NOMO-1 treated with dmso at 0.1 percent for 144 hours (cell line): ENCODE data around the gene LRRC58.
"Not testable (repeated sequence)": the region's sequence is repeated elsewhere in the genome, so short reads cannot be mapped to it uniquely, and the experiment has no call there.

Source experiments
- DNase-seq: peaks from one replicate; lab custom pipeline; 2025; ENCODE audit not compliant: unreplicated experiment; lab: John Stamatoyannopoulos, UW

LRRC58 gene

DNA sequence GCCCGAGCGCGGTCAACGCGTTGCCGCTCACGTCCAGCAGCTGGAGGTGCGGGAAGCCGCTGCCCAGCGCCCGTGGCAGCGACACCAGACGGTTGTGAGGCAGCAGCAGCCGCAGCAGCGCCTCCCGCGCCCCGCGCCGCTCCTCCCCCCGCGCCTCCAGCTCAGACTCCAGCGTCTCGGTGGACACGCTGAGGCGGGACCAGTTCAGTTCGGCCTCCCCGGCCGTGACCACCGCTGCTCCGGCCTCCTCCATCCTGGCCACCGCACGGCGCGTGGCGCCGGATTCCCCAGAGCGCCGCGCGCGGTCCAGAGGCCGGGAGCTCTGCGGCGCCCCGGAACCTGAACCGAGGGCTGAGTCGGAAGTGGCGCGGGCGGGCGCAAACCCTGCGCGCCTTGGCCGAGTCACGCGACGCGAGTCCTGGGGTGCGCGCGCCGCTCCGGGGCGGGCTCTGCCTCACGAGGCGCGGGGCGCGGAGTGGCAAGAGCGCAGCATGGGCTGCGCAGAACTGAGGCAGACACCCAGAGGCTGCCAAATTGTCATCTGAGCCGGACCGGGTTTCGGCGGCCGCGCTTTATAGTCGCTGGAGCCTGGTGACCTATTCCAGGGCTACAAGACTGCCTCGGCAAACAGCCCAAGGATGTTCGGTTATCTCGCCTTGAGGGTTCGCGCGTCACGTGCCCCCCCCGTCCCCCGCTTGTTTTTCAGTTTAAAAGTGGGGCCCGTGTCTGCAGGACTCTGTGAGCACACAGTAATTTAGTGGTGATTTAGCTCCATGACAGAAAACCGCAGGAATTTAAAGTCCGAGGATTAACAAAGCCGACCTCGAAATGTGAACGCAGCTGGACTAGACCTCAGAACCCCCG is at the start of gene LRRC58:
TSS of gene LRRC58 (minus strand) at position 364 of the 864 bp plus-strand sequence. CDS start at position 253, 111 bp downstream.
- peak; percentile 79 for DNase-seq

DNA sequence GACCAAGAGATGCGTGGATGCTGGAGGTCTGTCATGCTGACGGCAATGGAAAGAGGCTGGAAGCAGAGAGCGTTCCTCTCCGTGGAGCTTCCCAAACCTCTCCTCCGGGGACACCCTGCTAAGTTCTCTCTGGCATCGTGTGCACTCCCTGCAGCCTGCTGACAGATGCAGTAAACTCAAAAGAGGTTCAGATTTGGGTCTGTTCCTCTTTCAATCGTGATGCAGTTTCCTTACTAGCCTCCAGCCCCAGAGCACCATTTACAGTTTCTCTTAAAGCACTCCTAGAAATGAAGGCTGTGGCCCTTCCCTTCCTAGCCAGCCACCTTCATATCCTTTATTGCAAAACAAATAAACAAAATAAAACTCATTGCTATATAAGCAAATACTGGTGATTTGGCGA is 47.3 kb upstream of the LRRC58 start:
- DNase-seq, result peak; percentile 56

DNA sequence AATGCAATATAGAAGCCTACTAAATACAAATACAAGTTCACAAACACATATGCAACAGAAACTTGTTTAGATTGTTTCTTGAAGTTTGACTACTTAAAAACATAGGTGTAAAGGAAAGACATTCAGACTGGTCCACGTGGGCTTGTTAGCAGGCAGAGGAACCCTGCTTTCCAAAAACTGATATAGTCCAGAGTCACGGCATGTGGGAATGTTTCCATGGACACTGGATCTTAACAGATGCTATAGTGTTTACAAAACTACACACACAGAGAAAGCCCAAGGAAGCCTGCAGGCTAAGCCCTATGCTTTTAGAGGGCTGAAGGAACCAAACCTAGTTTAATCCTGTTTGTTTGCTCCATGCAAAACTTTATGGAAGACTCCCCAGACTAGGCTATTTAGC is 45.2 kb upstream of the LRRC58 start:
- DNase-seq, result no peak

DNA sequence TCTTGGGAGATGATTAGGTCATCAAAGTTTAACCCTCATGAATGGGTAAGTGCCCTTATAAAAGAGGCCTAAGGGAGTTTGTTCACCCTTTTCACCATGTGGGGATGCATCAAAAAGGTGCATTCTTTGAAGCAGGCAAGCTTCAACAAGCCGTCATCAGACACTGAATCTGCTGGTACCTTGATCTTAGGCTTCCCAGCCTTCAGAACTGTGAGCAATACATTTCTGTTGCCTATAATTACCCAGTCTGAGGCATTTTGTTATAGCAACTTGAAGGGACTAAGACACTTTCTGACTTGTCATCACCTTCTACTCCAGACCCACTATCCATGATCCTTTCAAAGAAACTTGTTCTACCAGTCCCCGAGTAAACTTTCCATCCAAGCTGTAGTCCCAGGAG is 44.6 kb upstream of the LRRC58 start:
- no peak for DNase-seq

DNA sequence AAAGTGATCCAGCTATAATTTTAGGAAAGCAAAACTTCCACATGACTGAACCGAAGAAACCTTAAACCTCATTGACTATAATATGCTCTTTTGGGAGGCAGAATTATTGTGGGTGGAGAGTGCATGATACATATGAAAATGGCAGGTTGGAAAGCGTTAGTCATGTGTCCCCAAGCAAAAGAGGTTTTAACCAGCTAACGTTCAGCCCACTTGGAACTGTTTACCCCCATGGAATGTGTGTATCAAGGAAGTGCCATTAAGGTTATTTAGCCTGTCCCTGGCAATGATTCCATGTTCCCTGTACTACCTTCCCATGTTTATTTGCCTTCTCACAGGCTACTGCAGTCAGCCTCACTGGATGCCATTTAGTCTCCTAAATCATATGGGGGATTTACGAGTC is 44.1 kb upstream of the LRRC58 start:
- no peak for DNase-seq

DNA sequence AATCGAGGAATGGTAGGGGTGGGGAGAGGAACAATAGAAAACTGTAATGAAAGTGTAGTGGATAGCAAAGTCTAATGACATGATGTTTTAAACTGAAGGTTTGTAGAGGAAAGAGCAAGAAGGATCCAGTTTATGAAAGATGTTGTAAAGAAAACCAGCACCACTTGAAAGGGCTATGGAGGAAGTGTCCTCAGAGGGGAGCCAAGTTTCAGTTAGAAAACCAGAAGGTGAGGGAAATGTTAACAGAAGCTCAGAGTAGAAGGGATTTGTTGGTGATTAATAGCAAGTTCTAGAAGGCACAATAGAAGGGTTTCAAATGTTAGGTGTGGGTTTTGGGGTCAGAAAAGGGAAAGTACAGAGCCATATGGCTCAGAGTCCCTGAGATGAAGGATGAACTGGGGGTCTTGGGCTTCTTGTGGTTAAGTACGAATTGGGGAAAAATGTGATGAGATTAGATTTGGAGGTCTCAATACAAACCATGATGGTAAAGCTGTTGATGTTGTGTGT is 33.8 kb upstream of the LRRC58 start:
- DNase-seq, result no peak

DNA sequence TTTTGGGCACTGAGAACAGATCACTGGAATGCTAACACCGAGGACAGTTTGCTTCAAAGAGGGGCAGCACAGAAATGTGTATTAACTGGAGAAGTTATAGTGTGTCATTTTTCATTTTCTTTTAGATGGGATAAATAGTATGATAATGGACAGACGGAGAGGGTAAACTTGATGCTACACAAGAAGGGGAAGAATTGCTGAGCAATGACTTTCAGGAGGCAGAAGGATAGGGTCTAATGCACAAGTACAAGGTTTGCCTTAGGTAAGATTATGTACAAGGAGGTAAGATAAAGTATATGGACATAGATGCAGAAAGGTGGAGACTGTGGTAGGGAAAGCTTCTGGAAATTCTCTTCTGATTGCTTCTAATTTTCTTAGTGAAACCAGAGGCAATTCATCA is 32.3 kb upstream of the LRRC58 start:
- DNase-seq, result no peak

DNA sequence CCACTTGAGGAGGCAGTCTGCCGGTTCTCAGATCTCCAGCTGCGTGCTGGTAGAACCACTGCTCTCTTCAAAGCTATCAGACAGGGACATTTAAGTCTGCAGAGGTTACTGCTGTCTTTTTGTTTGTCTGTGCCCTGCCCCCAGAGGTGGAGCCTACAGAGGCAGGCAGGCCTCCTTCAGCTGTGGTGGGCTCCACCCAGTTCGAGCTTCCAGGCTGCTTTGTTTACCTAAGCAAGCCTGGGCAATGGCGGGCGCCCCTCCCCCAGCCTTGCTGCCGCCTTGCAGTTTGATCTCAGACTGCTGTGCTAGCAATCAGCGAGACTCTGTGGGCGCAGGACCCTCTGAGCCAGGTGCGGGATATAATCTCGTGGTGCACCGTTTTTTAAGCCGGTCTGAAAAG is 28.8 kb upstream of the LRRC58 start:
- DNase-seq, result not testable (repeated sequence)

DNA sequence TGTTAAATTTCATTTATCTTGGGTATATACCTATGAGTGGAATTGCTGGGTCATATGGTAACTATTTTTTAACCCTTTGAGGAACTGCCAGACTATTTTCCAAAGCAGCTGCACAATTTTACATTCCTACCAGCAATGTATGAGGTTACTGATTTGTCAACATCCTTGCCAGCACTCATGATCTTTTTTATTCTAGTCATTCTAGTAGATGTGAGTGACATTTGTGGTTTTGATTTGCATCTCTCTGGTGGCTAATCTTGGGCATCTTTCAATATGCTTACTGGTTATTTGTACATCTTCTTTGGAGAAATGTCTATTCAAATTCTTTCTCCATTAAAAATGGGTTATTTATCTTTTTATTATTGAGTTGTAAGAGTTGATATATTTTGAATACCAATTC is 21.3 kb upstream of the LRRC58 start:
- no peak for DNase-seq

DNA sequence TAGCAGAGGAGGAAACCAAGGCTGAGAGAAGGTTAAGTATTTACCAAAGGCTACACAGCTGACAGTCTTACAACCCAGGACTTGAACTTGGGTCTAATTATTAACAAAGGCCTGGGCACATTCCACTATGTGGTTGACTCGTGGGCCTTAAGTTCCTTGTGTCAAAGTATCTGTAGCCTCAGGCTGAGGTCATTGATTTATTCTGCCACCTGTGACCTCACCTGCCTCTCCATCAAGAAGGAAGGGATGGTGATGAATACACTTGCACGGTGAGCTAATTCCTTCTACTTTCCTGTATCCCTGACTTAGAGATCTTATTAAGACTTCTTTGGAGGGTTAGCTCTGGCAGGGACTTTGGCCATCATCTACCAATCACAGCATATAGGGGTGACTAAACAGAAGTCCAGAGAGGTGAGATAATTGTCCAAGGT is 19.9 kb upstream of the LRRC58 start:
- no peak for DNase-seq

DNA sequence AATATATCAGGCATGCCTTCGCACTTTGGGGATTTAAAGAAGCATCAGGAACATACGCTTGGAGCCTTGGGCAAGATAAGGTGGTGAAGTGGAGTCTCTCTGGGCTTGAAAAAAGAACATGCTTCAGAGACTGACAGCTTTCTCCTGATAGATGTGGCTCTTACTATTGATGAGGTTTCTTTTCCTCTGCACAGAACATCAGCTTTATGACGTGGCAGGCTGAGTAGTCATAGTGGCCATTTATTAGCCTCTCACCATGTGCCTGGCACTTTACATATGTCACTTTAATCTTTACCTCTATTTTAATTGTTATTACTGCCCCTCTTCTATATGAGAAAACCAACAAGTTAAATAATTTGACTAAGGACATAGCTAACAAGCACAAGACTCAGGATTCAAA is 19.0 kb upstream of the LRRC58 start:
- no peak for DNase-seq

DNA sequence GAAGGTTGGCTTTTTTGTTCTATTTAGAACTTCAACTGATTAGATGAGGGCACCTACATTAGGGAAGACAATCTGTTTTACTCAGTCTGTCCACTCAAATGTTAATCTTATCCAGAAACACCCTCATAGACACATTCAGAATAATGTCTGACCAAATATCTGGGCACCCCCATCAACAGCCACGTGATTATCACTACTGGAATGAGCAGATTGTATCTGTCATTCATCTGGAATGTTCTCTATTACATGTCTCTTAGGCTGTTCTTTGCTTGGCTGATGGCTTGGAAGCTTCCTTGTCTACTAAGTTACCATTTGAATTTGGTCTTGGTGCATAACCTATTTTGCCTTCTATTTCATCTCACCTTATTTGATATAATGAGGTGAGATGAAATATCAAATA is 15.7 kb upstream of the LRRC58 start:
- no peak for DNase-seq

DNA sequence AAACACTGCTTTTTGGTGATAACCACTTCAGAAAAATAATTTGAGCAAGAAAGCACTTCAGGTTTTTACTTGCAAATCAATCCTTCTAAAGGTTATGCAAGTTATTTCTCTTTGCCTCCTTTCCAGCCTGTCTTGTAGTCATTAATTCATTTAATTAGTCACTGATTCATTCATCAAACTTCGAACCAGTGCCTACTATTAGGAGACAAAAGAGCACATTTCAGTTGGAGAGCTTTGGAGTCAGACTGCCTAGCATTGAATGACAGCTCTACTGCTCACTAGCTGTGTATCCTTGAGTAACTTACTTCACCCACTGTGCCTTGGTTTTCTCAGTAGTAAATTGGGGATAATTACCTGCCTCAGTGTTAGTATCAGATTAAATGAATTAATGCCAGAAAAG is 14.9 kb upstream of the LRRC58 start:
- DNase-seq, result no peak

DNA sequence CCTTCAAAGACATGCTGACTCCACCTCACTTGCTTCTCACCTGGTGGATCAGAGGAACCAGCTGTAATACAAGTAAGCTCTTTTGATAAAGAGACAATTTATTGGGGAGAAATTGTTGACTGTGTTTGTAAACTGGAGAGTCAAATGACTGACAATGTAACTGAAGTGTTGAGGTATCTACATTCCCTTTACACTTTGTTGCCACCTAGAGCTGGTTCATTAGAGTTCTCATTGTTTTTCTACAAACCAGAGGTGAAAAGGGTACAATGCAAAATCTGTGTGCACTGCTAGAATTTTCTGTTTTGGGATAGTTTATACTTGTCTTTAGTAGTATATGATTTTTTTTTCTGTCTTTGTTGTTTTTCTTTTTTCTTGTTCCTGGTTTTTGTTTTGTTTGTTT is 8.7 kb upstream of the LRRC58 start:
- no peak for DNase-seq

DNA sequence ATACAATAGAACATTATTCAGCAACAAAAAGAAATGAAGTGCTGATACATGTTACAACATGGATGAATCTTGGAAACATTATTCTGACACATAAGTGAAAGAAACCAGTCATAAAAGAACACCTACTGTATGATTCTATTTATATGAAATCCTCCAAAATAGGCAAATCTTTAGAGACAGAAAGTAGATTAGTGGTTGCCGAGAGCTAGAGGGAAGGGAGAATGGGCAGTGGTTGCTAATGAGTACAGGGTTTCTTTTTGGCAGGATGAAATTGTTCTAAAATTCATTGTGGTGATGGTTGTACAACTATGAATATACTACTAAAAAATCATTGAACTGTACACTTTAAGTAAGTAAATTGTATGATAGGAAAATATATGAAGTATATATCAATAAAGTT is 6.3 kb upstream of the LRRC58 start:
- DNase-seq, result no peak

DNA sequence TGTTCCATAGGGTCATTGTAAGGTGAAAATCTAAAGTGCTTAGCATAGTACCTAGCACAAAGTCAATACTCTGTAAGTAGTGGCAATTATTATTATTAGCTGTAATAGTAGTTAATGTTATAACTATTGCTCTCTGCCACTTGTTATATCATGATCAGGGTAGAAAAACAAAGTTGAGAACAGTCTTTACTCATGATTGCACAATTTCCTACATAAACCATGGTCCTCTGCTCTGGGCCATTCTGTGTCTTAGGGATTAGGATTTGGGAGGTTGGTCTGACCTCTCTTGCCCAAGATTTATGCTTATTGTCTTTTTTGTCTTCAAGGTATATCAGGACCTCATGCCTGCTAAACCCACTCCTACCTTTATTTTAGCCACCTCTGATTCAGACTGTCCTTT is 4.3 kb upstream of the LRRC58 start:
- no peak for DNase-seq

DNA sequence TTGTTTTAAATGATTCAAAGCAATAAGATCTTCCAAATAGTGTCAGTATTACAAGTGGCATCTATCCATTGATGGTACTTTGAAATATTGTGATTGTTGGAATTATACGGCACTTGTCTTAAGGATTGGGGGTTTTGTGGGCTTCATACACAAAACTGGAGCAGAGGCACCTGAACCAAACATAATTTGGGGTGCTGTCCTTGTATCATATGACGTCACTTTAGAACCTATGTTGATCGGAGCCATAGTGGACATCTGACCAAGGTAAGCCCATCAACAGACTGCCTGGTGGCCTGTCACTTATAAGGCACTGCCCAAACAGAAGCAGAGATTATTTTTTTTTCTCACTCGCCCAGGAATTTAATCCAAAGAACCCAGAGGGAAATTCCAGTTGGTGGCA is 2.9 kb upstream of the LRRC58 start:
- no peak for DNase-seq

DNA sequence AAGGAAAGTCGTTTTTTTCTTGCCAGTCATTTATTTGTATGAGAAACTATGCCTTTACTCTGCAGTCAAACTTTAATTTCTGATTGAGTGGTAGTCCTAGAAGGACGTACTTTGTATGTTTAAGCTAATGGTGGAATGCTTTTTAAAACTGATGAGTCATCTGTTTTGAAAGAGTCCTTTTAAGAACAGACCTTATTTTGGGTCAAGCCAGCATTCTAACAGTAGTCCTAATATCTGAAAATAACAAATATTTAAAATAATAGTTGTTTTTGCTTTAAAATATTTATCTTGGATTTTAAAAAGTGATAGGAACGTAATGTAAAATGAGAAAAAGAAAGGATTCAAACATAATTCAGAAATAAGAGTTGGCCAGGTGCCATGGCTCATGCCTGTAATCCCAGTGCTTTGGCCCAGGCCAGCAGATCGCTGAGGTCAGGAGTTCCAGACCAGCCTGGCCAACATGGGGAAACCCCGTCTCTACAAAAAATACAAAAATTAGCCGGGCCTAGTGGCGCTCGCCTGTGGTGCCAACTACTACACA is 1.3 kb upstream of the LRRC58 start:
- no peak for DNase-seq

DNA sequence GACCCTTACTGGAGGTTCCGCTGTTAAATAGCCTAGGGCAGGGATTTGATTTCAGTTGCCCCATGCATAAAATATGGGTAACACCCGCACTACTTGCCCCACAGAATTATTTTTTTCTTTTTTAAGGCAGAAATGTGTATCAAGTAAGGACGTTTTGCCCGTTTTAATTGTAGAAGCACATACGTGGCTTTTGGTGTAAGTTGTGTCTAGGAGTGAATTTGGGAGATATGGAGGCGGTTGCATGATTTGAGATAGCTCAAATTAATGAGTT is 636 bp upstream of the LRRC58 start:
- DNase-seq, result peak; percentile 1

DNA sequence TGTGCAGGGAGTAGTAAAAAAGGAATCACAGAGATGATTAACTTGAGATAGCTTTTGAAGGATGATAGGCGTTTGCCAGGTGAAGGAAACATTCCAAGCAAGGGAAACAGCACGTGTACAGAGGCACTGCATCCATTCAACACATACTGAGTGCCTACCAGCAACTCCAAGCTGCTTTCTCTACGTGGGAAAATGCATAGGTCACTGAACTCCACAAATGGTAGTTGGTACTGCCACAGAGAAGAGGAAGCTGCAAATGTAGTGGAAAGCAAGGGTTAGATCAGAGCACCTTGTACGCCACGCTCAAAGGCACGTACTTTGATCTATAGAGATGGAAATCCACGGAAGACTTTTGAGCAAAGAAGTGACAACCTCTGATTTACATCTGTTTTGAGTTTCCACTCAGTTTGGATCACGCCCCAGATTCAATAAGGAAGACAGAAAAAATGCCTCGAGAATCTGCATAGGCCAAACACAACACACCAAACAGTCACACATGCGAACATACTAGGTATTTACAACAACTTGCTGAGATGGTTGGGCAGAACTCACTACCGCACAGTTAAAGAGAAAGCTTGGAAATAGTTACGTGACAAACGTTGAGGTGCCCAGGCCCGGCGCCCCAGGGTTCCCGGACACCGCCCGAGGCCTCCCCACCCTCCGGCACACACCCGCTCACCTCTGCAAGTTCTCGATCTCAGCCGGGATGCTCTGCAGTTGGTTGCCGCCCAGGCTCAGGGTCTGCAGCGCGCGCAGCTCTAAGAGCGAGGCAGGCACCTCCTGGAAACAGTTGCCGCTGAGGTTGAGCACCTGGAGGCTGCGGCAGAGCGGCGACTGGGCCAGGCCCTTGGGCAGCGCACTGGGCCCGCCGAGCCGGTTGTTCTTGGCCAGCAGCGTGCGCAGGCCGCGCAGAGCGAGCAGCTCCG is 826 bp downstream of the LRRC58 start:
- DNase-seq, result peak; percentile 46

DNA sequence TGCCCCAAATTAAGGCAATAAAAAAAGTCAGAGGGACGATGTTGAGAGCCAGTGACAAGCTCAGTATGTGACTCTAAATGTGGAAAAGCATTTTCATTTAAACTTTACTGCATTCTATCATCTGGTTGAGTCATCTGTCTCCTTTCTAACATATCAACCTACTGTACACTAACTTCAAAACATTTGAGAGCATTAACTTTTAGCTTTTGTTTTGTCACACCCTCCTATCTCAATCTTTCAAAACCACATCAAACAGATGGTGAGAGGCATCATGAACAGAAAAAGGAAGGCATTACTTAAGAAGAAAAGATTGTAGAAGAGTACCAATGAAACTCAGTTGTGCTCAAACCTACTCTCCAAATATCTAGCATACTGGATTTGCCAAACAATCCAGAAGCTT is 4.8 kb downstream of the LRRC58 start:
- no peak for DNase-seq
